ENCODE data around the gene TGFBR1. TPM values are rescaled to one million over a fixed set of nuclear protein-coding genes. Genes with fewer than 3 reads are reported as not detected.
A peak's percentile ranks its signal among the peaks of the same experiment; 100 is the strongest.

TGFBR1 gene
- total and polyA plus RNA-seq, 2 donors (not counting 1 experiment from before 2014, with no cell fraction given), result 78.5 to 79.1 TPM

DNA sequence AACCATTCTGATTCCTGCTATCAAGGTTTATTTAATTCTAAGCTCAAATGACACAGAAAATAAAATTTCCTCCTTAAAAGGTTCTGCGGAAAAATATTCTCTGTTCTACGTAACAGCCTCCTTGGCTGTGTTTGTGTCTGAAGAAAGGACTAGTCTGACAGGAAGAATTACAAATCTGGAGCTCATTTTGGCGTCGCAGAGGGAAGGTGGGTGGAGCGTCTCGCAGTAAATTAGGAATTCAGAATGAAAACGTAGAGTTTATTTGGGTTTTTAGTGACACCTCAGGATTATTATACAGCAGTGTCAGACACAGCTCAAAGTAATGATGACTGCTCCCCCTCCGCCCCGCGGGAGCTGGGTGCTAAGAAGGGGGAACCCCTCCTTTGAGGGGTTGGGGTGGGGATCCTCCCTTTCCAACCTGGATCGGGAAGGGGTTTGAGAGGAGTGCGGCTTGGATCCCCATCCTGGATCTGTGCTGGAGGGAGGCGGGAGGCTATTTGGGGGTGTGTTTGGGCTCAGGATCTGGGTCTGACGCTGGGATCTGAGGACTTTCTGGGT is 933 bp upstream of the TGFBR1 start:
- no peaks in the 10 kb centered on the region for H3K27me3 ChIP-seq (ENCODE audit: control insufficient read depth, insufficient read depth, low read length)
- H3K36me3 ChIP-seq (ENCODE audit: control insufficient read depth, insufficient read depth, low read length), result no peaks in the 10 kb centered on the region
- peak overlapping the region; percentile 83 for H3K27ac ChIP-seq (ENCODE audit: insufficient read depth, low read length)
- H3K4me2 ChIP-seq (ENCODE audit: extremely low read depth, insufficient read depth, low read length), result peak overlapping the region; percentile 92
- peak overlapping the region; percentile 51 to 77 (median 70) for H3K4me3 ChIP-seq (replicated peaks in 1 of 4; ENCODE audit: control extremely low read depth in 1 of 4, insufficient read depth in 1 of 4, low read depth in 3 of 4, low read length in 4 of 4)
- peaks cover 25% of the 10 kb centered on the region for H3K79me2 ChIP-seq (ENCODE audit: control insufficient read depth, insufficient read depth, low read length)
- H4K20me1 ChIP-seq (ENCODE audit: control insufficient read depth, extremely low read depth, insufficient read depth, low read length), result no peaks in the 10 kb centered on the region
- H3K4me1 ChIP-seq (ENCODE audit: control insufficient read depth, extremely low read depth, insufficient read depth, low read length), result peaks cover 11% of the 10 kb centered on the region
- H3K9ac ChIP-seq (ENCODE audit: insufficient read depth, low read length), result peak overlapping the region; percentile 94
- TF ChIP-seq EZH2 (IDR thresholded peaks at IDR 0.05; ENCODE audit: low read length, missing control alignments), result no peak
- TF ChIP-seq, protein P1, sequence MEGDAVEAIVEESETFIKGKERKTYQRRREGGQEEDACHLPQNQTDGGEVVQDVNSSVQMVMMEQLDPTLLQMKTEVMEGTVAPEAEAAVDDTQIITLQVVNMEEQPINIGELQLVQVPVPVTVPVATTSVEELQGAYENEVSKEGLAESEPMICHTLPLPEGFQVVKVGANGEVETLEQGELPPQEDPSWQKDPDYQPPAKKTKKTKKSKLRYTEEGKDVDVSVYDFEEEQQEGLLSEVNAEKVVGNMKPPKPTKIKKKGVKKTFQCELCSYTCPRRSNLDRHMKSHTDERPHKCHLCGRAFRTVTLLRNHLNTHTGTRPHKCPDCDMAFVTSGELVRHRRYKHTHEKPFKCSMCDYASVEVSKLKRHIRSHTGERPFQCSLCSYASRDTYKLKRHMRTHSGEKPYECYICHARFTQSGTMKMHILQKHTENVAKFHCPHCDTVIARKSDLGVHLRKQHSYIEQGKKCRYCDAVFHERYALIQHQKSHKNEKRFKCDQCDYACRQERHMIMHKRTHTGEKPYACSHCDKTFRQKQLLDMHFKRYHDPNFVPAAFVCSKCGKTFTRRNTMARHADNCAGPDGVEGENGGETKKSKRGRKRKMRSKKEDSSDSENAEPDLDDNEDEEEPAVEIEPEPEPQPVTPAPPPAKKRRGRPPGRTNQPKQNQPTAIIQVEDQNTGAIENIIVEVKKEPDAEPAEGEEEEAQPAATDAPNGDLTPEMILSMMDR (conservative IDR thresholded peaks at IDR 0.05 in 1 of 2, IDR thresholded peaks at IDR 0.05 in 1 of 2; ENCODE audit: low read depth in 1 of 2, low read length in 2 of 2), result no peak
- DNase-seq (ENCODE audit: low read depth in 2 of 2), result peak; percentile 32 to 42
- H3K9me3 ChIP-seq (ENCODE audit: control insufficient read depth, insufficient read depth, low read depth, low read length), result no peaks in the 10 kb centered on the region
- H2AFZ ChIP-seq (ENCODE audit: low read length), result peak overlapping the region; percentile 80

DNA sequence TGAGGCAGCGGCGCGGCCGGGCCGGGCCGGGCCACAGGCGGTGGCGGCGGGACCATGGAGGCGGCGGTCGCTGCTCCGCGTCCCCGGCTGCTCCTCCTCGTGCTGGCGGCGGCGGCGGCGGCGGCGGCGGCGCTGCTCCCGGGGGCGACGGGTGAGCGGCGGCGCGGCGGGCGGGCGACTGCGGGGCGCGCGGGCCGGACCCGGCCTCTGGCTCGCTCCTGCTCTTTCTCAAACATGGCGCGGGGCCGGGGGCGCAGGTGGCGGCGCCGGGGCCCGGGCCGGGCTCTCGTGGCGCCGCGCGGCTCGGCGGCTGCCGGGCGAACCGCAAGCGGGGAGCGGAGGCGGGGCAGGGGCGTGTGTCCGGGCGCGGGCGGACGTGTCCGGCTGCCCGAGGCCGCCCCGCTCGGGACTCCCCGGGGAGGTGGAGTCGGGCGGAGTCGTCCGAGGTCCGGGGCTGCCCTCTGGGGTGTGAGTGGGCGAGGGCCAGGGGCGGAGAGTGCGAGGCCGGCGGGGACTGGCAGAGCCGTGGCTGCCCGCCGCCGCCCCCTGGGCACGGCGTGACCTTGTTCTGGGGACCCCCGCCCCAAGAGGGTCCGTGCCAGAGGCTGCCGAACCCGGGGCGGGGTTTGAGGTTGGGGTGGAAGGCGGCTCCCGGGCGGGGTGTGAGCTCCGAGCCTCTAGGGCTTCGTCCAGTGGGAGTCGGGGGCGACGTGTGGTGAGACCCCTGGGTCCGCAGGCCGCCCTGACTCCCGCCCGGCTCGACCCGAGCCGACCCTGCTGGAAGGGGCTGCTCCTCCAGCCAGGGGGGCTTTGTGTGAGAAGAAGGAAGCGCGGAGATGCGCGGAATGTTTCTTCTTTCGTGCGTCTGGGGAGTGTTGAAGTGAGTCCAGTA is 485 bp downstream of the TGFBR1 start:
- Histone ChIP-seq H3K4me3 (replicated peaks in 1 of 4; ENCODE audit: control extremely low read depth in 1 of 4, insufficient read depth in 1 of 4, low read depth in 3 of 4, low read length in 4 of 4) (peak overlapping the region; percentile 64 to 87 (median 80)), H3K27me3 (ENCODE audit: control insufficient read depth, insufficient read depth, low read length) (no peaks in the 10 kb centered on the region), H3K27ac (ENCODE audit: insufficient read depth, low read length) (peak overlapping the region; percentile 89), H2AFZ (ENCODE audit: low read length) (no peak overlapping the region), H3K36me3 (ENCODE audit: control insufficient read depth, insufficient read depth, low read length) (no peaks in the 10 kb centered on the region), H3K79me2 (ENCODE audit: control insufficient read depth, insufficient read depth, low read length) (peaks cover 27% of the 10 kb centered on the region), H3K4me2 (ENCODE audit: extremely low read depth, insufficient read depth, low read length) (peak overlapping the region; percentile 84), H3K9me3 (ENCODE audit: control insufficient read depth, insufficient read depth, low read depth, low read length) (no peaks in the 10 kb centered on the region), H3K9ac (ENCODE audit: insufficient read depth, low read length) (peak overlapping the region; percentile 94), H3K4me1 (ENCODE audit: control insufficient read depth, extremely low read depth, insufficient read depth, low read length) (peaks cover 11% of the 10 kb centered on the region), H4K20me1 (ENCODE audit: control insufficient read depth, extremely low read depth, insufficient read depth, low read length) (no peaks in the 10 kb centered on the region)
- peak; percentile 63 to 82 for DNase-seq (ENCODE audit: low read depth in 2 of 2)
- TF ChIP-seq EZH2 (IDR thresholded peaks at IDR 0.05; ENCODE audit: low read length, missing control alignments), result no peak
- TF ChIP-seq, protein P1 (conservative IDR thresholded peaks at IDR 0.05 in 1 of 2, IDR thresholded peaks at IDR 0.05 in 1 of 2; ENCODE audit: low read depth in 1 of 2, low read length in 2 of 2), result no peak

DNA sequence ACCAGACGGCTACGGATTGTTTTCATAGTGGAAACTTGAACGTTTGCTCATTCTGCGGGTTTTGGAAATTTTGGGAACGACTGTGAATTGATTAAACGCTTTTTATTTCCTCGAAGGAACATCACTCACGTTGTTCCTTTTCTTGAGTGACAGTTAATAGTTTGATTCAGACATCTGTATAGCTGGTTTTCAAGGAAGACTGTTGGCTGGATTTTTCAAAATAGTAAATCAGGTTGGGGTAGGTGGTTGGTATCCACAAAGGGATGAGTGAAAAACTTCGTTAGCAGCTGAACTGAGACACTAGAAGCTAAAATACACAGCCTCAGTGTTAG is 1.1 kb downstream of the TGFBR1 start:
- peaks cover 11% of the 10 kb centered on the region for H3K4me1 ChIP-seq (ENCODE audit: control insufficient read depth, extremely low read depth, insufficient read depth, low read length)
- H3K27me3 ChIP-seq (ENCODE audit: control insufficient read depth, insufficient read depth, low read length), result no peaks in the 10 kb centered on the region
- no peak overlapping the region for H2AFZ ChIP-seq (ENCODE audit: low read length)
- peak overlapping the region; percentile 94 for H3K9ac ChIP-seq (ENCODE audit: insufficient read depth, low read length)
- H3K36me3 ChIP-seq (ENCODE audit: control insufficient read depth, insufficient read depth, low read length), result no peaks in the 10 kb centered on the region
- no peak for TF ChIP-seq EZH2 (IDR thresholded peaks at IDR 0.05; ENCODE audit: low read length, missing control alignments)
- TF ChIP-seq, protein P1 (conservative IDR thresholded peaks at IDR 0.05 in 1 of 2, IDR thresholded peaks at IDR 0.05 in 1 of 2; ENCODE audit: low read depth in 1 of 2, low read length in 2 of 2), result no peak
- DNase-seq (ENCODE audit: low read depth in 2 of 2), result no peak
- H3K27ac ChIP-seq (ENCODE audit: insufficient read depth, low read length), result peak overlapping the region; percentile 89
- peak overlapping the region; percentile 84 for H3K4me2 ChIP-seq (ENCODE audit: extremely low read depth, insufficient read depth, low read length)
- no peaks in the 10 kb centered on the region for H4K20me1 ChIP-seq (ENCODE audit: control insufficient read depth, extremely low read depth, insufficient read depth, low read length)
- H3K9me3 ChIP-seq (ENCODE audit: control insufficient read depth, insufficient read depth, low read depth, low read length), result no peaks in the 10 kb centered on the region
- H3K4me3 ChIP-seq (replicated peaks in 1 of 4; ENCODE audit: control extremely low read depth in 1 of 4, insufficient read depth in 1 of 4, low read depth in 3 of 4, low read length in 4 of 4), result peak overlapping the region; percentile 64 to 87 (median 80)
- peaks cover 27% of the 10 kb centered on the region for H3K79me2 ChIP-seq (ENCODE audit: control insufficient read depth, insufficient read depth, low read length)
